K562 (cell line): ENCODE measurements around the gene GNG7. TPM values are rescaled to one million over a fixed set of nuclear protein-coding genes. Genes with fewer than 3 reads are reported as not detected.

Experiments
- MAZ ChIP-seq, 2 experiments: fragments of 450-650 bp in 1 of 2; sonication (generic) in 1 of 2; formaldehyde crosslinking; IDR thresholded peaks in 1 of 2; conservative IDR thresholded peaks in 1 of 2; 2 replicates each; pipeline versions ENCODE4 v1.4.0 to v1.5.0; 2020; ENCODE audit warnings: mild to moderate bottlenecking in 1 of 2, missing genetic modification reagents in 1 of 2
- PHF8 ChIP-seq: fragments of 200-600 bp; sonication (generic); IDR thresholded peaks from 2 replicates; pipeline ENCODE4 v1.6.1; 2012; ENCODE audit warnings: mixed run types, mild to moderate bottlenecking, inconsistent platforms, low read length, moderate library complexity, borderline replicate concordance
- TRIM24 ChIP-seq, 2 experiments: fragments of 450-650 bp; IDR thresholded peaks; 2 replicates each; pipeline ENCODE4 v1.6.1; 2016
- ZBTB7A ChIP-seq: IDR thresholded peaks from 2 replicates; pipeline ENCODE4 v1.6.1; 2011; ENCODE audit warnings: low read depth, mild to moderate bottlenecking, low read length, moderate library complexity, borderline replicate concordance; ENCODE audit not compliant: control insufficient read depth
- ZBTB8A ChIP-seq: fragments of 450-650 bp; IDR thresholded peaks from 2 replicates; pipeline ENCODE4 v1.6.1; 2018; ENCODE audit warnings: mild to moderate bottlenecking, moderate library complexity; ENCODE audit not compliant: partially characterized antibody
- ZNF584 ChIP-seq: fragments of 200-800 bp; sonication (Bioruptor generic); IDR thresholded peaks from 2 replicates; pipeline ENCODE4 v1.6.1; 2016; ENCODE audit warnings: low read depth, mild to moderate bottlenecking, missing genetic modification characterization, missing compliant biosample characterization
- ZNF695 ChIP-seq: fragments of 450-650 bp; formaldehyde crosslinking; IDR thresholded peaks from 2 replicates; pipeline ENCODE4 v1.4.0; 2020; ENCODE audit warnings: mild to moderate bottlenecking, moderate library complexity
- polyA plus RNA-seq, 8 experiments: library from polyadenylated mRNA; depleted of rRNA in 4 of 8; stranded (reverse) in 5 of 8; unstranded in 3 of 8; fragments of >200 nt; fragmentation: Nextera tagmentation in 2 of 8; fragmentation: Illumina TruSeq in 1 of 8; extraction: Ambion mirVana in 2 of 8; extraction: Trizol in 1 of 8; gene quantifications; 2 replicates each; pipeline versions ENCODE4 v1.2.1 to v1.2.3, GENCODE V29; 2011 to 2014; ENCODE audit warnings: inconsistent platforms in 1 of 8, missing spikeins in 1 of 8
- total RNA-seq, 7 experiments: library from RNA; depleted of rRNA in 6 of 7; stranded (reverse); fragments of >200 nt in 6 of 7; fragmentation: Illumina TruSeq in 2 of 7; extraction: Trizol in 2 of 7; gene quantifications; 2 replicates each; pipeline versions ENCODE4 v1.2.1 to v1.2.3, GENCODE V29; 2011 to 2021; ENCODE audit warnings: low replicate concordance in 1 of 7
- TF ChIP-seq, protein P1 (sequence below): fragments of 250-450 bp; sonication (Bioruptor Pico); IDR thresholded peaks from 2 replicates; pipeline ENCODE4 v1.4.0; 2020
- TF ChIP-seq, protein P2 (sequence below), 2 experiments: fragments of 450-650 bp; IDR thresholded peaks; 2 replicates each; pipeline ENCODE4 v1.6.1; 2016
- TF ChIP-seq, protein P3 (sequence below), 2 experiments: IDR thresholded peaks; 2 replicates each; pipeline ENCODE4 v1.6.1; 2011; ENCODE audit warnings: borderline replicate concordance in 1 of 2, control low read depth in 1 of 2, low read depth in 1 of 2, low read length in 1 of 2, mild to moderate bottlenecking in 1 of 2, mixed read lengths in 1 of 2, moderate library complexity in 1 of 2; ENCODE audit not compliant: insufficient read depth in 1 of 2, insufficient read length in 1 of 2, poor library complexity in 1 of 2, severe bottlenecking in 1 of 2; ENCODE audit errors: extremely low read depth in 1 of 2
- TF ChIP-seq, protein P4 (sequence below): fragments of 450-650 bp; IDR thresholded peaks from 2 replicates; pipeline ENCODE4 v1.6.1; 2017; ENCODE audit warnings: antibody characterized with exemption, mild to moderate bottlenecking

GNG7 gene
- total and polyA plus RNA-seq, 9 of the 15 experiments (the other 6 are each of a cell fraction or from before 2014, with no cell fraction given): 0.01 to 0.20 (median 0.06) TPM; not detected in 1

DNA sequence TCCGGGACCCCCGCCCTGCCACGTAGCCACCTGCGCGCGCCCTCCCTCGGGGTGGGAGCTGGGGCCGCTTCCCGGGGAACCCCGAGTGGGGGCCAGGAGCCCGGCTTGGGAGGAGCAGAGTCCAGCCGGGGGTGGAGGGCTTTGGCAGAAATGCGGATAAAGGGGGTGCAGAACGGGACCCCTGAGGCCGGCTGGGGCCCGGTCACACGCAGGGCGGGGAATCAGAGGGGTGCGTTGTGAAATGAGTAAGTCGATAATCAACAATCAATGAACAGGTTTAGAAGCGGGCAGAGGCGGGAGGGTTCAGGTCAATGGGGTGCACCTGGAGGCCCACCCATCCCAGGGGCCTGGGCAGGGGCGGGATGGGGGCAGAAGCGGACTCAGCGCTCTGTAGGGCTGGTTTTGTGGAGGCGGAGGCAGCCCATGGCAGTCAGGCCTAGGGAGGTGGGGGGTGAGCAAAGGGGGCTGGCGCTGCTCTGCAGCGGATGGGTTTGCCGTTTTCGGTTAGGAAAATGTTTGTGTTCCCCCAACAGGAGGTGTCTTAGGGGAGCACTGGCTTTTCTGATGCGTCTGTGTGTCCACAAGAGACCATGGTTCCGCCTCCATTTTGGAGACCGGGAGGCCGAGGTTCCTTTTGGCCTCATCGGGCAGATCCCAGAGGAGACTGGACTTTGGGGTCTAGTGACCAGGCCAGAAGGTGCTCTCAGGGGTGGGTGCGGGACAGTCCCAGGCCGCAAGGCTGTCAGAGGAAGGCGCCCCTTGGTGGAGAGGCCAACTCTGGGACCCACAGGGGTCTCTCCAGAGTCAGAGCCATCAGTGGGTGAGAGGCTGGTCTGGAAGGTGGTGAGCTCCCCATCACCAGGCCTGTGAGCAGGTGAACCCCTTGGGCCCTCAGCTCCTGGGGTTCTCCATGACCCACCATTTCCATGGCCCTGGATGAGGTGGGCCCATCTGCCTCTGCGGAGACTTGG is 19.4 kb upstream of the GNG7 start (continued):
- TF ChIP-seq, protein P1, sequence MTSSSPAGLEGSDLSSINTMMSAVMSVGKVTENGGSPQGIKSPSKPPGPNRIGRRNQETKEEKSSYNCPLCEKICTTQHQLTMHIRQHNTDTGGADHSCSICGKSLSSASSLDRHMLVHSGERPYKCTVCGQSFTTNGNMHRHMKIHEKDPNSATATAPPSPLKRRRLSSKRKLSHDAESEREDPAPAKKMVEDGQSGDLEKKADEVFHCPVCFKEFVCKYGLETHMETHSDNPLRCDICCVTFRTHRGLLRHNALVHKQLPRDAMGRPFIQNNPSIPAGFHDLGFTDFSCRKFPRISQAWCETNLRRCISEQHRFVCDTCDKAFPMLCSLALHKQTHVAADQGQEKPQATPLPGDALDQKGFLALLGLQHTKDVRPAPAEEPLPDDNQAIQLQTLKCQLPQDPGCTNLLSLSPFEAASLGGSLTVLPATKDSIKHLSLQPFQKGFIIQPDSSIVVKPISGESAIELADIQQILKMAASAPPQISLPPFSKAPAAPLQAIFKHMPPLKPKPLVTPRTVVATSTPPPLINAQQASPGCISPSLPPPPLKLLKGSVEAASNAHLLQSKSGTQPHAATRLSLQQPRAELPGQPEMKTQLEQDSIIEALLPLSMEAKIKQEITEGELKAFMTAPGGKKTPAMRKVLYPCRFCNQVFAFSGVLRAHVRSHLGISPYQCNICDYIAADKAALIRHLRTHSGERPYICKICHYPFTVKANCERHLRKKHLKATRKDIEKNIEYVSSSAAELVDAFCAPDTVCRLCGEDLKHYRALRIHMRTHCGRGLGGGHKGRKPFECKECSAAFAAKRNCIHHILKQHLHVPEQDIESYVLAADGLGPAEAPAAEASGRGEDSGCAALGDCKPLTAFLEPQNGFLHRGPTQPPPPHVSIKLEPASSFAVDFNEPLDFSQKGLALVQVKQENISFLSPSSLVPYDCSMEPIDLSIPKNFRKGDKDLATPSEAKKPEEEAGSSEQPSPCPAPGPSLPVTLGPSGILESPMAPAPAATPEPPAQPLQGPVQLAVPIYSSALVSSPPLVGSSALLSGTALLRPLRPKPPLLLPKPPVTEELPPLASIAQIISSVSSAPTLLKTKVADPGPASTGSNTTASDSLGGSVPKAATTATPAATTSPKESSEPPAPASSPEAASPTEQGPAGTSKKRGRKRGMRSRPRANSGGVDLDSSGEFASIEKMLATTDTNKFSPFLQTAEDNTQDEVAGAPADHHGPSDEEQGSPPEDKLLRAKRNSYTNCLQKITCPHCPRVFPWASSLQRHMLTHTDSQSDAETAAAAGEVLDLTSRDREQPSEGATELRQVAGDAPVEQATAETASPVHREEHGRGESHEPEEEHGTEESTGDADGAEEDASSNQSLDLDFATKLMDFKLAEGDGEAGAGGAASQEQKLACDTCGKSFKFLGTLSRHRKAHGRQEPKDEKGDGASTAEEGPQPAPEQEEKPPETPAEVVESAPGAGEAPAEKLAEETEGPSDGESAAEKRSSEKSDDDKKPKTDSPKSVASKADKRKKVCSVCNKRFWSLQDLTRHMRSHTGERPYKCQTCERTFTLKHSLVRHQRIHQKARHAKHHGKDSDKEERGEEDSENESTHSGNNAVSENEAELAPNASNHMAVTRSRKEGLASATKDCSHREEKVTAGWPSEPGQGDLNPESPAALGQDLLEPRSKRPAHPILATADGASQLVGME (CRISPR knock-in tag): no peak
- TF ChIP-seq ZBTB8A (no peak), ZBTB7A (peak; percentile 10; the same call in 1 of the 2 replicates), MAZ (CRISPR knock-in tag; conservative IDR thresholded peaks at IDR 0.05 in 1 of 2, IDR thresholded peaks at IDR 0.05 in 1 of 2) (0 out of 4 replicates have a peak, but pooled peaks of 1 of the 2 experiments have one; percentile 30), TRIM24 (IDR thresholded peaks at IDR 0.05) (no peak), PHF8 (peak; percentile 59; the same call in 1 of the 2 replicates), ZNF584 (CRISPR knock-in tag) (no peak), ZNF695 (CRISPR knock-in tag) (no peak)
- TF ChIP-seq, protein P2, sequence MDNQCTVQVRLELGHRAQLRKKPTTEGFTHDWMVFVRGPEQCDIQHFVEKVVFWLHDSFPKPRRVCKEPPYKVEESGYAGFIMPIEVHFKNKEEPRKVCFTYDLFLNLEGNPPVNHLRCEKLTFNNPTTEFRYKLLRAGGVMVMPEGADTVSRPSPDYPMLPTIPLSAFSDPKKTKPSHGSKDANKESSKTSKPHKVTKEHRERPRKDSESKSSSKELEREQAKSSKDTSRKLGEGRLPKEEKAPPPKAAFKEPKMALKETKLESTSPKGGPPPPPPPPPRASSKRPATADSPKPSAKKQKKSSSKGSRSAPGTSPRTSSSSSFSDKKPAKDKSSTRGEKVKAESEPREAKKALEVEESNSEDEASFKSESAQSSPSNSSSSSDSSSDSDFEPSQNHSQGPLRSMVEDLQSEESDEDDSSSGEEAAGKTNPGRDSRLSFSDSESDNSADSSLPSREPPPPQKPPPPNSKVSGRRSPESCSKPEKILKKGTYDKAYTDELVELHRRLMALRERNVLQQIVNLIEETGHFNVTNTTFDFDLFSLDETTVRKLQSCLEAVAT (IDR thresholded peaks at IDR 0.05): 0 out of 4 replicates have a peak, but pooled peaks of 1 of the 2 experiments have one; percentile 31
- TF ChIP-seq, protein P3, sequence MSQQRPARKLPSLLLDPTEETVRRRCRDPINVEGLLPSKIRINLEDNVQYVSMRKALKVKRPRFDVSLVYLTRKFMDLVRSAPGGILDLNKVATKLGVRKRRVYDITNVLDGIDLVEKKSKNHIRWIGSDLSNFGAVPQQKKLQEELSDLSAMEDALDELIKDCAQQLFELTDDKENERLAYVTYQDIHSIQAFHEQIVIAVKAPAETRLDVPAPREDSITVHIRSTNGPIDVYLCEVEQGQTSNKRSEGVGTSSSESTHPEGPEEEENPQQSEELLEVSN (IDR thresholded peaks at IDR 0.05; ENCODE audit: borderline replicate concordance in 1 of 2, extremely low read depth in 1 of 2, insufficient read depth in 1 of 2, insufficient read length in 1 of 2, low read depth in 1 of 2, low read length in 1 of 2, poor library complexity in 1 of 2, severe bottlenecking in 1 of 2): peak in 1 of 2 experiments; percentile 3
- TF ChIP-seq, protein P4, sequence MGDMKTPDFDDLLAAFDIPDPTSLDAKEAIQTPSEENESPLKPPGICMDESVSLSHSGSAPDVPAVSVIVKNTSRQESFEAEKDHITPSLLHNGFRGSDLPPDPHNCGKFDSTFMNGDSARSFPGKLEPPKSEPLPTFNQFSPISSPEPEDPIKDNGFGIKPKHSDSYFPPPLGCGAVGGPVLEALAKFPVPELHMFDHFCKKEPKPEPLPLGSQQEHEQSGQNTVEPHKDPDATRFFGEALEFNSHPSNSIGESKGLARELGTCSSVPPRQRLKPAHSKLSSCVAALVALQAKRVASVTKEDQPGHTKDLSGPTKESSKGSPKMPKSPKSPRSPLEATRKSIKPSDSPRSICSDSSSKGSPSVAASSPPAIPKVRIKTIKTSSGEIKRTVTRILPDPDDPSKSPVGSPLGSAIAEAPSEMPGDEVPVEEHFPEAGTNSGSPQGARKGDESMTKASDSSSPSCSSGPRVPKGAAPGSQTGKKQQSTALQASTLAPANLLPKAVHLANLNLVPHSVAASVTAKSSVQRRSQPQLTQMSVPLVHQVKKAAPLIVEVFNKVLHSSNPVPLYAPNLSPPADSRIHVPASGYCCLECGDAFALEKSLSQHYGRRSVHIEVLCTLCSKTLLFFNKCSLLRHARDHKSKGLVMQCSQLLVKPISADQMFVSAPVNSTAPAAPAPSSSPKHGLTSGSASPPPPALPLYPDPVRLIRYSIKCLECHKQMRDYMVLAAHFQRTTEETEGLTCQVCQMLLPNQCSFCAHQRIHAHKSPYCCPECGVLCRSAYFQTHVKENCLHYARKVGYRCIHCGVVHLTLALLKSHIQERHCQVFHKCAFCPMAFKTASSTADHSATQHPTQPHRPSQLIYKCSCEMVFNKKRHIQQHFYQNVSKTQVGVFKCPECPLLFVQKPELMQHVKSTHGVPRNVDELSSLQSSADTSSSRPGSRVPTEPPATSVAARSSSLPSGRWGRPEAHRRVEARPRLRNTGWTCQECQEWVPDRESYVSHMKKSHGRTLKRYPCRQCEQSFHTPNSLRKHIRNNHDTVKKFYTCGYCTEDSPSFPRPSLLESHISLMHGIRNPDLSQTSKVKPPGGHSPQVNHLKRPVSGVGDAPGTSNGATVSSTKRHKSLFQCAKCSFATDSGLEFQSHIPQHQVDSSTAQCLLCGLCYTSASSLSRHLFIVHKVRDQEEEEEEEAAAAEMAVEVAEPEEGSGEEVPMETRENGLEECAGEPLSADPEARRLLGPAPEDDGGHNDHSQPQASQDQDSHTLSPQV: no peak
